Subcutaneous abdominal adipose tissue (tissue), 5 donors: ENCODE measurements around the gene PROZ.

Source experiments
- H3K27ac ChIP-seq: one replicate; pipeline ENCODE4 v1.7.0; 2013; ENCODE audit warnings: low read depth, mild to moderate bottlenecking, inconsistent platforms, low read length, moderate library complexity
- H3K27me3 ChIP-seq, 5 donors: one replicate each; pipeline ENCODE4 v1.7.0; 2013; ENCODE audit warnings: low read length in 5 of 5, inconsistent platforms in 1 of 5; ENCODE audit not compliant: control insufficient read depth in 5 of 5, insufficient read depth in 4 of 5
- H3K36me3 ChIP-seq, 5 donors: one replicate each; pipeline ENCODE4 v1.7.0; 2013; ENCODE audit warnings: low read length in 5 of 5; ENCODE audit not compliant: control insufficient read depth in 5 of 5, insufficient read depth in 5 of 5
- H3K4me1 ChIP-seq, 5 donors: one replicate each; pipeline ENCODE4 v1.7.0; 2013; ENCODE audit warnings: low read length in 5 of 5, mild to moderate bottlenecking in 3 of 5, moderate library complexity in 1 of 5; ENCODE audit not compliant: control insufficient read depth in 5 of 5, insufficient read depth in 5 of 5
- H3K4me3 ChIP-seq, 5 donors: one replicate each; pipeline ENCODE4 v1.7.0; 2013; ENCODE audit warnings: low read length in 5 of 5, low read depth in 1 of 5
- H3K9ac ChIP-seq, 5 donors: one replicate each; pipeline ENCODE4 v1.7.0; 2013; ENCODE audit warnings: low read length in 5 of 5, mild to moderate bottlenecking in 4 of 5, moderate library complexity in 3 of 5
- H3K9me3 ChIP-seq, 5 donors: one replicate each; pipeline ENCODE4 v1.7.0; 2013; ENCODE audit warnings: low read length in 5 of 5; ENCODE audit not compliant: control insufficient read depth in 5 of 5
- donor health status: healthy.
- donor health status: healthy.
- donor health status: healthy.
- donor health status: healthy.
- donor health status: healthy.

The PROZ gene

GRCh38 chr13:113178070-113178895 lies 19.8 kb downstream of the PROZ start:
- Histone ChIP-seq H3K9ac (no peak overlapping the region), H3K27ac (no peak overlapping the region), H3K36me3 (peaks cover 32 to 85% (median 67%) of the 10 kb centered on the region in 5 donors), H3K4me1 (no peaks in the 10 kb centered on the region), H3K4me3 (no peak overlapping the region), H3K27me3 (no peaks in the 10 kb centered on the region), H3K9me3 (no peaks in the 10 kb centered on the region)

- peaks cover 35 to 91% (median 72%) of the 10 kb centered on the region in 5 donors for H3K36me3 ChIP-seq
- no peak overlapping the region for H3K9ac ChIP-seq
- H3K27ac ChIP-seq: no peak overlapping the region
- no peak overlapping the region for H3K4me3 ChIP-seq
- H3K9me3 ChIP-seq: no peaks in the 10 kb centered on the region
- no peaks in the 10 kb centered on the region for H3K4me1 ChIP-seq
- no peaks in the 10 kb centered on the region for H3K27me3 ChIP-seq
These were observed 20.4 kb downstream of the PROZ start for GRCh38 chr13:113178896-113179167.

DNA sequence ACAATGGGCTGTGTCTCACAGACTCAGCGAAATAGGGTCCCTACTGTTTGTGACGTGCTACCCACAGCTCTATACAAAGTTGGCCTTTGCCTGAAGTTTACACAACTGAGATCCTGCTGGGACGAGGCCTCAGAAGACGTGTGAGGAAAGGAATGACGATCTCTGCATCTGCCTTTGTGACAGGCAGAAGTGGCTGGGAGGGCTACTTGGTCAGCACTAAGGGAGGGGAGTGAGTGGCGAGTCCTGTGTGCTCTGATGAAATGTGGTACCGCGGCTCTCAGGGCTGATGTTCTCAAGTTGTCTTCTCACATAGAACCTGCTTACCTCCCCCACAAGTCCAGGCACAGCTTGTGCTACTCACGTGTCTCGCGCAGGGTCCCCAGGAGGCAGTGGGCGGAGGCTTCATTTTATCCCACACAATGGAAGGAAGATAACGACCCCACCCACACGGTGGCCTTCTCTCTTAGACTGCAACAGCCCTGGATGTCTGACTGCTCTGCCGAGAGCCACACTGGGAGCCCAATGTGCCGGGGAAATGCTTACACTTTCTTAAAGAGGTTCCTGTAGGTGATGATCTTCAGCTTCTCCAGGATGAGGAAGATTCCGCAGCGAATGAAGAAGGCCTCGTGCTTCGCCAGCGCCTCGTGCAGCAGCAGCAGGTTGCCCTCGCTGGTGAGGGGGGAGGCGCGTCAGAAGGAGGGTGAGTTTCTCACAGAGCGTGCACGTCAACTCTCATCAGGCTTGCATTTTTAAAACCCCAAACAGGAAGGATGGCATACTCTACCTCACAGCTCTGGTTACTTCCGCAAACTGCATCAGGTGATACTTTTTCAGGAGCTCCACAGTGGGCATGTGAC lies 21.2 kb downstream of the PROZ start:
- Histone ChIP-seq H3K9me3 (no peaks in the 10 kb centered on the region), H3K27me3 (no peaks in the 10 kb centered on the region), H3K4me3 (no peak overlapping the region), H3K27ac (no peak overlapping the region), H3K4me1 (no peaks in the 10 kb centered on the region), H3K36me3 (peaks cover 39 to 94% (median 76%) of the 10 kb centered on the region in 5 donors), H3K9ac (no peak overlapping the region)

GRCh38 chr13:113182046-113182445 lies 23.6 kb downstream of the PROZ start:
- Histone ChIP-seq H3K4me1 (peaks cover 0 to 3% (median 0%) of the 10 kb centered on the region in 5 donors), H3K9me3 (no peaks in the 10 kb centered on the region), H3K4me3 (no peak overlapping the region), H3K27ac (no peak overlapping the region), H3K9ac (no peak overlapping the region), H3K27me3 (no peaks in the 10 kb centered on the region), H3K36me3 (peaks cover 36 to 78% (median 62%) of the 10 kb centered on the region in 5 donors)

GRCh38 chr13:113183450-113184129 lies 25.1 kb downstream of the PROZ start:
- Histone ChIP-seq H3K4me1 (peaks cover 0 to 6% (median 0%) of the 10 kb centered on the region in 5 donors), H3K36me3 (peaks cover 27 to 72% (median 62%) of the 10 kb centered on the region in 5 donors), H3K9me3 (no peaks in the 10 kb centered on the region), H3K9ac (no peak overlapping the region), H3K4me3 (no peak overlapping the region), H3K27me3 (no peaks in the 10 kb centered on the region), H3K27ac (no peak overlapping the region)

- Histone ChIP-seq H3K9ac (no peak overlapping the region), H3K27me3 (no peaks in the 10 kb centered on the region), H3K4me3 (no peak overlapping the region), H3K36me3 (peaks cover 22 to 67% (median 55%) of the 10 kb centered on the region in 5 donors), H3K4me1 (peaks cover 0 to 6% (median 0%) of the 10 kb centered on the region in 5 donors), H3K9me3 (no peaks in the 10 kb centered on the region), H3K27ac (no peak overlapping the region)
These were observed 26.4 kb downstream of the PROZ start for GRCh38 chr13:113184568-113185440.

GRCh38 chr13:113186061-113186900 lies 27.8 kb downstream of the PROZ start:
- Histone ChIP-seq H3K4me3 (no peak overlapping the region), H3K27me3 (no peaks in the 10 kb centered on the region), H3K36me3 (peaks cover 13 to 64% (median 51%) of the 10 kb centered on the region in 5 donors), H3K9me3 (no peaks in the 10 kb centered on the region), H3K27ac (peak overlapping the region; percentile 49), H3K9ac (no peak overlapping the region), H3K4me1 (peaks cover 0 to 6% (median 0%) of the 10 kb centered on the region in 5 donors)

- H3K27me3 ChIP-seq: no peaks in the 10 kb centered on the region
- no peaks in the 10 kb centered on the region for H3K9me3 ChIP-seq
- H3K27ac ChIP-seq: no peak overlapping the region
- peaks cover 0 to 6% (median 0%) of the 10 kb centered on the region in 5 donors for H3K4me1 ChIP-seq
- no peak overlapping the region for H3K9ac ChIP-seq
- peaks cover 13 to 62% (median 50%) of the 10 kb centered on the region in 5 donors for H3K36me3 ChIP-seq
- H3K4me3 ChIP-seq: no peak overlapping the region
These were observed 28.8 kb downstream of the PROZ start for GRCh38 chr13:113187263-113187669.
